GM18907 (cell line): ENCODE measurements around the gene FFAR2.
A peak's percentile ranks its signal among the peaks of the same experiment; 100 is the strongest.

ENCODE experiments used
- ATAC-seq: cut with Tn5 transposase; IDR thresholded peaks from one replicate; pipeline ENCODE4 v1.9.1; 2021; ENCODE audit warnings: mild to moderate bottlenecking, moderate library complexity; ENCODE audit not compliant: unreplicated experiment

The FFAR2 gene

DNA sequence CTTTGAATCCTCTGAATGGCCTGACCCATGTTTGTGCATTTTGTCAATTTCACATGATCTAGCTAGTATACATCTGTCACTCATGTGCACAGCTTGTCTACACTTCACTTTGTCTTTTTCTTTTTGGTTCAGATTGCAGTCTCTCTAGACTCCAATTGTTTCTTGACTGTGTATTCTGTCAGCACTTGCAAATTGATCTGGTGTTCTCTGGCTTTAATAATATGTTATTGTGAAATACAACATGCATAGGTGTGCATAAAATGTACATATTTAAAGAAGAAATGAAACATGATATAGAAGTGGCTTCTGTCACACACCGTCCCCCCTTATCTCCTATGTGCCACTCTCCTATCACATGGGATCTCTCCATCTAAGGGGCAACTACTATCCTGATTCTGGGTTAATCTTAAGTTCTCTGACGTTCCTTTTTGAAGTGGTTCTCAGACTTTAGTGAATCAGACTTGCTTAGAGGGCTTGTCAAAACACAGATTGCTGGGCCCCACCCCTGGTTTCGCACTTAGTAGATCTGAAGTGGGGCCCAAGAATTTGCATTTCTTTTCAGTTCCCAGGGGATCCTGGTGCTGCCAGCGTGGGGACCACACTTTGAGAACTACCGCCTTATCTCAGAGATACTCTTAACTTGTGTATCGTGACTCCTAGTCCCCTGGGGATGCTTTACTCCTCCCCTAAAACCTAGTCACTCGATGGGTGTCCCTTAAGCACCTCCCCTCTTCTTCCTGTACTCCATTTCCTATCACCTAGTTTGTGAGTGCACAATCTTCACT lies 36.4 kb downstream of the FFAR2 start:
- ATAC-seq: peak; percentile 77

DNA sequence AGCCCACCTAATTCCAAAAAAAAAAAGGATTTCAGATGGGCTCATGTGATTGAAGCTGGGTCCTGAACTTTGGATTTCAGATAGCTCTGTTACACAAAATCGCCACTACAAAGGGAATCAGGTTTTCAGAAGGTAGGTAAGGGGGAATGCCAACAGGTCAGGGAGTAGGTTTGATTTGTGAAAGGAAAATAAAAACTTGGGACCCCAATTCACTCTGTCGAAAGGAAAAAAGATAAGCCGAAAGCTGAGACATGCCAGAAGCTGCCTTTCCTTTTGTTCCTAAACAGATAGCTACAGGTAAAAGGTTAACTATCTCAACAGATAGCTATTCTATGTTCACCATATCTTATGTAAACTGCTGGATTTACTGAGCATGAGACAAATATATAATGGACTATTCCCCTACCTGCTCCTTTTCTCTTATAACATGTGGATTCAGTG lies 38.2 kb downstream of the FFAR2 start:
- ATAC-seq: no peak

- no peak for ATAC-seq
Observed at GRCh38 chr19:35487656-35488182, 39.7 kb downstream of the FFAR2 start.

DNA sequence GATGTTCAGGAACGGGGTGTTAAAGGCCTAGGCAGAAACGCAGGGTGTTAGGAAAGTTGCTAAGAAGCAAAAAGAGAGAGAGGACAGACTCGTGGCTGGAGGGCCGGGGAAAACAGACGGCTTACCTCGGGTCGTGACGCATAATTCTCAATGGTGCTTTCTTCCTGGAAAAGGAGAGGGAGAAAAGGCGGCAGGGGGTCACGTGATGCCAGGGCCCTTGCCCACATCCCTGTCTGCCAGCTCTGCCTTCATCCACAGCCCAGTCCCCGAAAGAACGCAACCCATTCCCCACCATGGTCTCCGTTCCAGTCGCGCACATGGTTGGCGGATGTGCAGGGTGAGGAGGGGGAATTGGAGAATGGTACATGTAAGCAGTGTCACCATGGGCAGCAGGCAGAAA lies 40.6 kb downstream of the FFAR2 start:
- ATAC-seq: no peak

DNA sequence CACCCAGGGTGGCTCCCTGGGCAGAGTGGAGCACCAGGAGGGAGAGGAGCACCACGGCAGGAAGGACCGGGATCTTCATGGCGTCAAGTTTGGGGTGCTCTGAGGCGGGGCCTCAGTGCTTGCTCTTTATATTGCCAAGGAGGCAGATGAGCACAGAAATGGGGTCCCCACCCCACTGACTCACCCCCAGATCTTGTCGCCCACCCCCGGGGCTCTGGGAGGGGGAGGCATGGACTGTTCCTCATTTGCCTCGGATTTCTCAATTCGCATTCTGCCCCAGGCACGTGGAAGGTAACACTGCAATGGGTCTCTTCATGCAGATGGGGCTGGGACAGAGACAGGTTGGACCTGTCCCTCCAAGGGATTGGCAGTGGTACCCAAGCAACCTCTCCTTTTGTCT lies 42.3 kb downstream of the FFAR2 start, which contains the start of gene KRTDAP:
TSS of gene KRTDAP (minus strand) at position 101 of the 400 bp plus-strand sequence. CDS start at position 79, 22 bp downstream.
- no peak for ATAC-seq

- no peak for ATAC-seq
Observed at GRCh38 chr19:35491836-35492360, 43.8 kb downstream of the FFAR2 start.

DNA sequence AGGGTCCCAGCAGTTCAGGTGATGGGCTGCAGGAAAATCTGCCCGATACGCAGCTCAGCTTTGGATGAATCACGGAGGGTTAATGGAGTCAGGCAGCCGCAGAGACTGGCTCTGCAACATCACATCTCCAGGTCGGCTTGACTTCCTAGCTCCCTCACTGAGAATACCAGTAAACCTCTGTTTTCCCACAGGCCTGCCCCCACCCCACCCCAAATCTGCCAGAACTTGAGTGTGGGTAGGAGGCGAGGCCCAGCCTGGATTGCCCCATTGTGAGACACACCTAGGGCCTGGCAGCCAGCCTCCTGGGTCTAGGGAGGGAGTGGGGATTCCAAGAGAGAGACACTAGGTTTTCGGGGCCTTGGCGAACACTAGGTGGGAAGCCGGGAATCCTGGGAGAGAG lies 45.9 kb downstream of the FFAR2 start:
- no peak for ATAC-seq

DNA sequence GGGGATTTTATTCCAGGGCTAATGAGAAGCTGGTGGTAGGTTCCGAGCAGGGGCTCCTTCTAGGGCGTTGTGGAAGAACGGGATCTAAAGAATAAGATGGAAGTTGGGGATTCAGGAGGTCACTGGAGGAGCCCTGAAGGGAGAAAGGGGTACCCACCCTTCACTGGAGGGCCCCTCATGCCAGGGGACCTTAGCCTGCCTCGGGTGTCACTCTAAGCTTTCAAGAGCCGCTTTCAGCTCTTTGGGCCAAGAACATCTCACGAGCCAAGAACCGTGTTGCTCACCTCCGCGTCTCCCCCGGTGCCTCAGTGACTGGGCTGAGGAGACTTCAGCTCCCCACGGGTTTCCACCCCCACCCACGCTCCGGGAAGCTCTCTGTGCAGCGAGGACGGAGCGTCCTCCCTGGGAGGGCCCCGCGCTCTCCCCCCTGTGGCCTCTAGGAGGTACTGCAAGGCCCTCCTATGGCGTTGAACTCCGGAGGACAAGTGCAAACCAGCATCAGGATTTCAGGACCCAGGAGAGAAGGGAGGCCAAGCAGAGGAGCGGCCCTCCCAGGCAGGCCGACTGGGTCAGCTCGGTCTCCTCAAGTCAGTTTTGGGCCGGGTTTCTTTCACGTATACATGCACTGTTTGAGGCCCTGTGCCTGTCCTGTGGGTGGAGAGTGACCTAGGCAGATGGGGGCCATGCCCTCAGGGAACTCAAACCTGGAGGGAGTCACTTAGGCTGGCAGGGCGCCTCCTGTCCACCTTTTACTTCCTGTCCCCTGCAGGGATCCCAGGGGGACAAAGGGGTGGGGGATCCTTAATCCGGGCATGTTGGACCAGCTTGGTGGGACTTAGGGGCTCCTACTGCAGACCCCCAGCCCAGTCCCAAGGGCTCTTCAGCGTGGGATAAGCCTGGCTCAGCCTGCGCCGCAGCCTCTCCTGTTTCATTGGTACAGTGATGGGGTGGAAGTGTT lies 47.3 kb downstream of the FFAR2 start:
- ATAC-seq: no peak

DNA sequence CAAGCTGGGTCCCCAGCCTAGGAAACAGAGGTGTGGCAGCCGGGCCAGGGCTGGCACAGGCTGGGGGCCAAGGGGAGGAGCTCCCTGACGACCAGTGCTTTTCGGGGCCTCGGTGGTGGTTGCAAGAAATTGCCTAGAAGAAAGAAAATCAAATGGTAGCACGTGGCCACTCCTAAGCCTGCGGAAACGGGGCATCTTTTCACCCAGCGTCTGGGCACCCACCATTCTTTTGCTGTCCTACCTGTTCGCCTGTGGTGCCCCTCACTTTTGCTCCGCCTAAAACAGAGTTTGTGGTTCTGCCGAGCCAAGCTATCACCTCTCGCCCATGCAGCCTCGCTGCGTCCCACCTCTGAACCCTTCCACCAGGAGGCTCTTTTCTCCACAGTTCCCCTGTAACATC lies 49.3 kb downstream of the FFAR2 start:
- no peak for ATAC-seq

DNA sequence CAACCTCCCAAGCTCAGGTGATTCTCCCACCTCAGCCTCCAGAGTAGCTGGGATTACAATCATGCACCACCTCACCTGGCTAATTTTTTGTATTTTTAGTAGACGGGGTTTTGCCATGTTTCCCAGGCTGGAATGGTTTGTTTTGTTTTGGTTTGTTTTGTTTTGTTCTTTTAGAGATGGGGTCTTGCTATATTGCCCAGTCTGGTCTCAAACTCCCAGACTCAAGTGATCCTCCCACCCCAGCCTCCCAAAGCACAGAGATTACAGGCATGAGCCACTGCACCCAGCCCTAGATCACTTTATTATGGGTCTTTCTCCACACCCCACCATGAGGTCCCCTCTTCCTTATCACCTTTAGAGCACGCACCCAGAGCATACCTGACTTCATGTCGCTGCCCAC lies 50.2 kb downstream of the FFAR2 start:
- no peak for ATAC-seq

DNA sequence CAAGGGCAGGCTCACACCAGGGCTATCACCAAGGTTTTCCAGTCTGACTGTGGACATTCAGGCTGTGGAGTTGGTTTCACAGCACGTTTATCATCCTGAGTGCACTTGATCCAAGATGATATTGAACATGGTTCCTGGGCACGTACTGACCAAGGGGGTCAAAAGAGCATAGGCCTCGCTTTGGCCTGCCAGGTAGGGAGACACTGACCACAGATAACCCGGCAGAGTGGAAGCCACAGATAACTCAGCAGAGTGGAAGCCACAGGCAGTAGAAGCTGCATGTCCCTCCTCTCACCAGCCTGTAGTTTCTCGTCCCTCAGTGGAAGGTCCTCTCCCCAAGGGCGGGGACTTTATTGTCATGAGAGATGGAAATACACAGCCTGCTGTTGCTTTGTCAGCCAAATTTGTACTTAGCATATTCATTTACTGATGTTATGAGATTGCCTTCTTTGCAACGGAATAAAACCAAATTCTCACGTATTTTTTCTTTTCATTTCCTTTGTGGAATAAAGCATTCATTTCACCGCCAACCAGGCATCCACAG lies 51.0 kb downstream of the FFAR2 start:
- no peak for ATAC-seq

GRCh38 chr19:35500611-35501010 lies 52.6 kb downstream of the FFAR2 start:
- ATAC-seq: no peak
